ENCODE results near the gene KISS1R. TPM values are rescaled to one million over a fixed set of nuclear protein-coding genes. Genes with fewer than 3 reads are reported as not detected.

The KISS1R gene
- total RNA-seq, 2 donors from 2014 or later: 3.3 TPM; not detected in 1

DNA sequence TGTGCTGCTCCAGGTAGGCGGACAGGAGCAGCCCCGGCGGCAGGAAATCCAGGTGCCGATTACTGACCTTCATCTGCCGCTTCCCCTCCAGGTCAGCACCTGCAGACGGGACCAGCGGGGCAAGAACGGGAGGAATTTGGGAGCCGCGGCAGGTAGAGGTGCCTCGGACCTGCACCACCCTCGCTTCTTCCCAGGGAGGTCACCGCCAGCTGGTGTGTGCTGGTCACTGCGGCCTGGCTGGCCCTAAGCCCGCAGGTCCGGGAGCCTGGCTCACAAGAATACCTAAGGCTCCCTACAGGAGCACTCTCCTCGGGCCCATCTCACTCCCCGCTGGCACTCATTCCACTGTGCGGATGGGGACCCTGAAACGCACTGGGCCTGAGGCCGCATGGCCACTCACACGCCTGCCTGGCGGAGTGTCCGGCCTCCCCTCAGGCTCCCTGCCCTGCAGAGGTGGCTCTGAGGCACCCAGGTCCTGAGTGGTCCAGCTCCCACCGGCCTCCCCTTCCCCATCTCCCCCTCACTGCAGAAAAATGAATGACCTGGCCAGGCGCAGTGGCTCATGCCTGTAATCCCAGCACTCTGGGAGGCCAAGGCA is 19.6 kb upstream of the KISS1R start:
- peaks cover 0 to 4% of the 10 kb centered on the region in 2 donors for H3K36me3 ChIP-seq (replicated peaks in 1 of 2; ENCODE audit: insufficient read depth in 1 of 2, low read depth in 2 of 2)
- H3K27me3 ChIP-seq: no peaks in the 10 kb centered on the region
- H3K27ac ChIP-seq: no peak overlapping the region
- DNase-seq (no peak), ATAC-seq (no peak)
- no peak overlapping the region for H3K4me3 ChIP-seq
- WGBS, 2 donors: 89 to 90% methylated on average over 12 to 26 of the region's 26 CpGs
- H3K4me1 ChIP-seq: peaks cover 7% of the 10 kb centered on the region
- TF ChIP-seq CTCF (IDR thresholded peaks at IDR 0.05): no peak
- TF ChIP-seq POLR2A (IDR thresholded peaks at IDR 0.05): no peak
- intact Hi-C loops (cut with DNase I): no loop called here
- H3K9me3 ChIP-seq: no peaks in the 10 kb centered on the region

- DNase-seq (peak in 2 of 4 donors; percentile 54 to 55), ATAC-seq (no peak)
- H3K4me1 ChIP-seq: peaks cover 7% of the 10 kb centered on the region
- no peaks in the 10 kb centered on the region for H3K9me3 ChIP-seq
- H3K27me3 ChIP-seq: no peaks in the 10 kb centered on the region
- peaks cover 0 to 4% of the 10 kb centered on the region in 2 donors for H3K36me3 ChIP-seq (replicated peaks in 1 of 2; ENCODE audit: insufficient read depth in 1 of 2, low read depth in 2 of 2)
- intact Hi-C loops (cut with DNase I): no loop called here
- no peak for TF ChIP-seq POLR2A (IDR thresholded peaks at IDR 0.05)
- no peak for TF ChIP-seq CTCF (IDR thresholded peaks at IDR 0.05)
- no peak overlapping the region for H3K27ac ChIP-seq
- 80 to 94% methylated on average over 12 to 20 of the region's 20 CpGs for WGBS, 2 donors
- no peak overlapping the region for H3K4me3 ChIP-seq
Observed at GRCh38 chr19:898663-899062, 18.5 kb upstream of the KISS1R start.

GRCh38 chr19:899336-900042 is 17.6 kb upstream of the KISS1R start:
- DNase-seq: no peak
- intact Hi-C loops (cut with DNase I): no loop called here

DNA sequence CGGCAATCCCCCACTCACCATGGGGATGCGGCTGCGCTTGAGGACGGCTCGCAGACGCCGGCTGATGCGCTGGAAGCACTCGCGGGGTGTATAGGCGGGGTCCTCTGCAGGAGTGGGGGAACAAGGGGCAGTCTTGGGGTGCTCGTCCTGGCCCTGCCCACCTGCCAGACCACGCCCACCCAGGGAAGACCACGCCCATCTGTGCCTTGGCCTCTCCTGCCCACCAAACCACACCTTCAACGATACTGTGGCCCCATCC is 17.2 kb upstream of the KISS1R start:
- H3K27me3 ChIP-seq: no peaks in the 10 kb centered on the region
- H3K4me3 ChIP-seq: no peak overlapping the region
- intact Hi-C loops (cut with DNase I): no loop called here
- no peak overlapping the region for H3K27ac ChIP-seq
- peaks cover 0 to 4% of the 10 kb centered on the region in 2 donors for H3K36me3 ChIP-seq (replicated peaks in 1 of 2; ENCODE audit: insufficient read depth in 1 of 2, low read depth in 2 of 2)
- DNase-seq: no peak
- TF ChIP-seq POLR2A (IDR thresholded peaks at IDR 0.05): no peak
- TF ChIP-seq CTCF (IDR thresholded peaks at IDR 0.05): no peak
- 84 to 90% methylated on average over 14 to 15 of the region's 15 CpGs for WGBS, 2 donors
- peaks cover 12% of the 10 kb centered on the region for H3K4me1 ChIP-seq
- no peak for ATAC-seq
- H3K9me3 ChIP-seq: no peaks in the 10 kb centered on the region

More at GRCh38 chr19:899336-900042, 17.6 kb upstream of the KISS1R start:
- TF ChIP-seq CTCF (IDR thresholded peaks at IDR 0.05) (no peak), POLR2A (IDR thresholded peaks at IDR 0.05) (no peak)
- Histone ChIP-seq H3K9me3 (no peaks in the 10 kb centered on the region), H3K27me3 (no peaks in the 10 kb centered on the region), H3K36me3 (replicated peaks in 1 of 2; ENCODE audit: insufficient read depth in 1 of 2, low read depth in 2 of 2) (peaks cover 0 to 4% of the 10 kb centered on the region in 2 donors), H3K4me1 (peaks cover 12% of the 10 kb centered on the region), H3K4me3 (no peak overlapping the region), H3K27ac (no peak overlapping the region)
- ATAC-seq: no peak
- WGBS, 2 donors: 91% methylated on average over 12 to 29 of the region's 32 CpGs
